RKO (cell line): ENCODE results near the gene ORMDL2.

ENCODE experiments used
- DNase-seq: peaks from one replicate; pipeline ENCODE4 v3.0.0-alpha.2; 2016; ENCODE audit warnings: low spot score

The ORMDL2 gene, protein sequence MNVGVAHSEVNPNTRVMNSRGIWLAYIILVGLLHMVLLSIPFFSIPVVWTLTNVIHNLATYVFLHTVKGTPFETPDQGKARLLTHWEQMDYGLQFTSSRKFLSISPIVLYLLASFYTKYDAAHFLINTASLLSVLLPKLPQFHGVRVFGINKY

DNA sequence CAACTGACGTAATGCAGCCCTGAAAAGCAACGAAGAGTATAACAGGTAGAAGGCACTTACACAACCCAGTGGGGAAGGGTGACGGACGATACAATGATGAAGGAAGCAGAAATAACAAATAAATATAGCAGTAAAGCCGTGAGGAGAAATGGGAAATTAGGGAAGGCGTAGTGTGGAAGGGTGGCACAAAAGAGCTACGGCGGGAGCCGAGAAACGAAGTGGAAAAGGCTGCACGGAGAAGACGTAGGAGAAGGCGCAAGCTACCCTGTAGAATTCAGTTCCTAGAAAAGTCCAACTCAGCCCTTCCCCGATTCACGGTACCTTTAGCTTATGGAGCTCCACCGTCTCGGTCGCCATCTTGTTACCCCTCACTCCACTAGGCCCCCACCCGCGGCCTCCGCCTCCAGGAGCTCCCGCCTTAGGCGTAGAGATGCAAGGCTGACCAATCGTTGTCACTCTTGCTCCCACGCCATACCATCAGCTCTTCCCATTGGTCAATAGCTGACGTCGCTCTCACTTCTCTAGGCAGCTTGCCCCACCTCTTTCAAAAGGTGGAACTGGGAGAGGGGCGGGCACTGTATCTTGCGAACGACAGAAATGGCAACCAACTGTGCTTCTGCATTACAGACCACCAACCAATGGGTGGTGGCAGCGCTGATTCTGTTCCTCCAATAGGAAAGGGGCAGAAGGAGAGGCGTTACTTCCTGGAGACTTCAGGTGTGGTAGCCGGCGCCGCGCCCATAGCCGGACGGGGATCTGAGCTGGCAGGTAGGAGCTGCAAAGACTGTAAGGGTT lies at the start of gene ORMDL2, which contains the start of gene SARNP:
ORMDL2 (plus strand) TSS at position 697 of the 795 bp plus-strand sequence. CDS start 959 bp downstream, outside the sequence.
SARNP (minus strand) TSS at position 380 of the 795 bp plus-strand sequence; CDS start at position 357, 23 bp downstream.
- peak; percentile 100 for DNase-seq

DNA sequence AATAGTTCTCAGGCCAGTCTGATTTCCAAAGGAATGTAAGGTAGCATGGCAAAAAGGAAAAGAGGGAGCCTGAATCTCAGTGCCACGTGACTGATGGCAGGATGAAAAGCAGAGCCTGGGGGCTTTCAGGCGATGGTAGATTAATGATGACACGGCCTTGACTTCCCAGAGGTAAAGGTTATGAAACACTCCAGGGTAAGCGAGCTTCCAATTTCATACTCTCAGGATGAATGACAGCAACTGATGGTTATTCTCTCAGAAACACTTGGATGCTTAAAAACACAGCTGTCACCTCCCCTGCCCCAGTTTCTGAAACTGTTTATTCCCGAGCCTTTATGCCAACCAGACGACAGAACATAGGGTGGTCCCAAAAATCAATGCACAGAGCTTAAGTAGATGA lies 46.1 kb upstream of the ORMDL2 start:
- DNase-seq, result no peak

DNA sequence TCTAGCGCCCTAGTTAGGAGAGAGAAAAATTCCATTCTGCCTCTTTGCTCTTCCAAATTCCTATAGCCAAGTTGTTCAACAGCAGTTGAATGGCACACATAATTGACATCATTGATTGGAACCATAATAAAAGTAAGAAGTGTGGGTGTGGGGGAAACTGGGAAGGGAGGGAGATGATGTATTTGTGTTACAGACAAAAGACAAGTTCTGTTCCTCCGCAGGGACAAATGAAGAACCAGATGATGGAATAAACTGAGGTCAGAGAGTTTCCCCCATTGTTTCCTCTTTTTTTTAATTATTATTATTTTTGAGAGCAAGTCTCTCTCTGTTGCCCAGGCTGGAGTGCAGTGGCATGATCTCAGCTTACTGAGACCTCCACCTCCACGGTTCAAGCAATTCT lies 40.0 kb upstream of the ORMDL2 start:
- no peak for DNase-seq

DNA sequence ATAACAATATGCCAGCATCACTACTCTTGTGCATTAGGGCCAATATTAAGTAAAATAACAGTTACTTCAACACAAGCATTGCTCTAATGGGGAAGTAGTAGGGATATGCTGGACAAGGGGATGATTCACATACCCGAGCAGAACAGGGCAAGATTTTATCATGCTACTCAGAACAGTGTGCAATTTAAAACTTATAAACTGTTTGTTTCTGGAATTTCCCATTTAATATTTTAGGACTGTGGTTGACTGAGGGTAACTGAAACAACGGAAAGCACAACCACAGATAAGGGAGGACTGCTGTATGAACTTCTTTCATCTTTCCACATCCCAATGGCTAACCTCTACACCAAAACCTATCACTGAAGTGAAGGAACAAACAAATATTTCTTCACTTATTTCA lies 37.2 kb upstream of the ORMDL2 start:
- DNase-seq, result no peak

DNA sequence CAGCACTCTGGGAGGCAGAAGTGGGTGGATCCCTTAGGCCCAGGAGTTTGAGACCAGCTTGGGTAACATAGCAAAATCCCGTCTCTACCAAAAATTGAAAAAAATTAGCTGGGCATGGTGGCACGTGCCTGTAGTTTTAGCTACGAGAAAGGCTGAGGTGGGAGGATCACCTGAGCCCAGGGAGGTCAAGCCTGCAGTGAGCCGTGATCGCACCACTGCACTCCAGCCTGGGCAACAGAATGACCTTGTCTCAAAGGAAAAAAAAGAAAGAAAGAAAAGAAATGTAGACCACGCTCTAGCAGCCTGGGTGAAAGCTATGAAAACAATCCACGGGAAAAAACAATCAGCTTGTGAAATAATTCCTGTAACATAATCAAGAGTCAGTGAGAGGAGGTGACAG lies 29.3 kb upstream of the ORMDL2 start:
- DNase-seq, result no peak

DNA sequence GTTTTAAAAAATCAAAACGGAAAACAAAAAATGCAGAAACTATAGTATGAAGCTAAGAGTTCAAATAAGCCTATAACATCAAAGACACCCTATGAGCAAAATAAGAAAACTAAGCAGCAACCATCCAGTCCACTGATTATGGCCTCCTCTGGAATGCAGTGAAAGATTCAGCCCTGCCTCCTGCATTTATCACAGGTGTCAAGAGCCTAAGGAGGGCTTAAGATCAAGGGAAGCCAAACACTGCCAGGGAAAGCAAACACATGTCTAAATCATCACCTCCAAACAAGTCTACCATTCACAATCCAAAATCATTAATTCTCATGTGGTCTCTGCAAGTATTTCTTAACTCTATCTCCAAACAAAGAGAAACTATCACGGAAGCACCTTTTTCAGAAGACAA lies 28.7 kb upstream of the ORMDL2 start:
- DNase-seq, result no peak

DNA sequence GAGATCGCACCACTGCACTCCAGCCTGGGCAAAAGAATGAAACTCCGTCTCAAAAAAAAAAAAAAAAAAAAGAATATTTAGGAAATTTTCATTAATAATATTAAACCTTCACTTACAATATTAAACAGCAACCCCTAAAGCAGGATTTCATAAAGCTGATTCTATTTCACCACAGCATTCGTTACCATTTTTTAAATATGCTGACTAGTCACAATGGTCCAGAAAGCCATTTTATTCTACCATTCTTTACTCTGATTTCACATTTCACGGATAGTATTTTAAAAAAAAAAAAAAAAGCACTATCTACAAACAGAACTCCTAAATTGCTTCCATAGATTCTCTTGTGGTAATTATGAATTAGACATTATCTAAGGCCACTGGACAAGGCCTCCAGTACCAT lies 27.9 kb upstream of the ORMDL2 start:
- DNase-seq, result no peak

DNA sequence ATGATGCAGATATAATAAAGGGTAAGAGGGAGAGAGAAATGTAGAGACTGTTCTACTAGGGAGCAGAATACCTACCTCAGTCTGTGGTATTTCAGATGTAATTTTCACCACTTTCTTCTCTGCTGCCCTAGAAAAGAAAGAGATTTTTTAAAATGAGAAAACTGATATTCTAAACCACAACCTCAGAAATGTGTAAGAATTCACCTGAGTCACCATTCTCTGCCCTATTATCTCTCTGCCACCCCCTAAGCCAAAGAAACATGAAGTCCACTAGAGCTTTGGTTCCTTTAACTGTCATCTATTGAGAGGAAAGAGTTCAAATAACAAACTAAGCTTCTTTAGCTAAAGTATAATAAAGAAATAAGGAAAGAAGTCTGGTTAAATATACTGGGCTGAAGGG lies 21.9 kb upstream of the ORMDL2 start:
- DNase-seq, result no peak

DNA sequence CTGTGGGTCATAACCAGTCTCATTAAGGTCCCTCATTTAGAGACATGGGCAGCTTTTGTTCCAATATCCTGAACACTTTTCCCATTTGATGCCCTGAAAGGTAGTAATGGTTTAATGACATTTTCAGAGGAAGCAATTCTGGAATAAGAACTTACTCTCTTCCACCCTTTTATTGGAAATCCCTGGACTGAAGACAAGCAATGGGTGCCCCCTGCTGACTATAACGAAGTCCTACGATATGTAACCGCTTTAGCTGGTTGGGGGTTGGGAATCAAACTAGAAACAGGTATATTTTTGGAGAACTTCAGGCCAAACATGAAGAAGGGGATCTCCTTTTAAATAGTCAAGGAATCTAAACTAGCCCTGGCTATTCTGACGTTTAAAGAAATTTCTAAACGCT lies 20.8 kb upstream of the ORMDL2 start:
- peak; percentile 38 for DNase-seq

DNA sequence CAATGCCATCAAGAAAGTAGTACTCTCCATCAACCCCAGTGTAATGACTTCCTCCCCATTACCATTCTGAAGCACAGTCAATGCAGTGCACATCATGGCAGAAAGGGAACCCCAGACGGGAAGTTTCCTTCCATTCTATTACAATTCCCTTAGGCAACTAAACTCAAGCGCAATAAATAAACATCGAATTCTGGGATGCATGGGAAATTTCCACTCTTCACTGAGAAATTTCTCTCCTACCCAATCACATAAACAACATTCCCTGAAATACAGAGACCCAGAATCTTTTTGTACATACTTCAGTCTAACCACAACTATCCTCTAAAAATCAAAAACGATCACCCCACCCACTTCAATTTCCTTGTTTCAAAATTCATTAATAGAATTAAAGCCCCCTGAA lies 20.3 kb upstream of the ORMDL2 start:
- DNase-seq, result no peak

DNA sequence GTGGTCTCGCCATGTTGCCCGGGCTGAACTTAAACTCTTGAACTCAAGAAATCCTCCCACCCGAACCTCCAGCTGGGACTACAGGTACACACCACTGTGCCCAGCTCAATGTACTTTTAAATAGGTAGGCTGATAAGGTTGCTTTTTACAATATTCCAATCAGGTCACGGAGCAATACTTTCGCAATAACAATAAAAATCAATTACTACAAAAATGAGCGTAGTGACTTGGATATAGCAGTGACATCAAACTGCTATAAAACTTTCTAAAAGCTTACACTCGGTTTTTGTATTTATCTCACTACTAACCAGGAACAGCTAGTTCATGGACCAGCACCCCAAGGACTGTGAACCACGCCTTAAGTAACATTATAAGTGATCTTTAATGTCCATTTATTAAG lies 10.9 kb upstream of the ORMDL2 start:
- no peak for DNase-seq

DNA sequence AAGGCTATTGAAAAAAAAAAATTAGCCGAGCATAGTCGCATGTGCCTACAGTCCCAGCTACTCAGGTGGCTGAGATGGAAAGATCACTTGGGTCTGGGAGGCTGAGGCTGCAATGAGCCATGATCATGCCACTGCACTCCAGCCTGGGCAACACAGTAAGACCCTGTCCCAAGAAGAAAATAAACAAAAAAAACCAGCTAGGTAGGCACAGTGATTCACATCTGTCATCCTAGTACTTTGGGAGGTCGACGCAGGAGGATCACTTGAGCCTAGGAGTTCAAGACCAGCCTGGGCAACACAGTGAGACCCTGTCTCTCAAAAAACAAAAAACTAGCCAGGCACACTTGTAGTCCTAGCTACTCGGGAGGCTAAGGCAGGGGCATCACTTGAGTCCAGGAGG lies 8.6 kb upstream of the ORMDL2 start:
- no peak for DNase-seq

DNA sequence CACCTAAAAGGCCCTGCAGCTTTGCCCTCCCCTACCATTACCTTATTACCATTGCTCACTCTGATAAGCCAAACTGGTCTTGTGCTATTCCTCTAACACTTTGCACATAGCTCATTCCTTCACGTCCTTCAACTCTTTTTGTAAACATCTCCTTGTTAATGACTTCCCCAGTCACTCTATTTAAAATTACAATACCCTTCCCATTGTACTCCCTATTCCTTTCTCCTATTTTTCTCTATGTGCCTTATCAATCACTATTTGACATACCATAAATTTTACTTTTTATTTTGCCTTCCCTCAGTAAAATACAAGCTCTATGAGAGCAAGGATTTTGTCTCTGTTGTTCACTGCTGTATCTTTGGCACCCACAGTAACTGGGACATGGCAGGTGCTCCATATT lies 5.8 kb upstream of the ORMDL2 start:
- no peak for DNase-seq

DNA sequence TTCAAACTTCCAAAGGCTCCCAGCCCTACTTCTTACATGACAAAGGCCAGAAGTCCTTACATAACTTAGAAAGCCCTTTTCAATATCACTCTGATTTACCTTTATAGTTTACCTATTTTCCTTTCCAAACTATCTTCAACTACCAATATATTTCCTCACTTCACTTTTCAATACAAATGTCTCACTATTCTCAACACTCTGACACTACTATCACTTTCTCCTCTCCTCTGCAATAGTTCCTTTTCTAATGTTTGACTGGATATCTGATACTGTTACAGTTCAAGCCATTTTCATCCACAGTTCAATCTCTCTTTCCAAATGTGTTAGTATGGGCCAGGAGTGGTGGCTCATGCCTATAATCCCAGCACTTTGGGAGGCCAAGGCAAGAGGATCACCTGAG lies 3.6 kb upstream of the ORMDL2 start:
- no peak for DNase-seq

DNA sequence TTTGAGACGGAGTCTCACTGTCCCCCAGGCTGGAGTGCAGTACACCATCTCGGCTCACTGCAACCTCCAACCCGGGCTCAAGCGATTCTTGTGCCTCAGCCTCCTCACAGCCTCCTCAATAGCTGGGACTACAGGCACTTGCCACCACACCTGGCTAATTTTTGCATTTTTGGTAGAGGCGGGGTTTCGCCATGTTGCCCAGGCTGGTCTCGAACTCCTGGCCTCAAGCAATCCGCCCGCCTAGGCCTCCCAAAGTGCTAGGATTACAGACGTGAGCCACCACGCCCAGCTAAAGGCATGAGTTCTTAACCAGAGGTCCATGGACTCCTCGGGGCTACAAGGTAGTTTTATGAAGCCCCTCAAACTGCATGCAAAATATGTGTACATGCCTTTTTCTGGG lies 2.4 kb upstream of the ORMDL2 start:
- no peak for DNase-seq

DNA sequence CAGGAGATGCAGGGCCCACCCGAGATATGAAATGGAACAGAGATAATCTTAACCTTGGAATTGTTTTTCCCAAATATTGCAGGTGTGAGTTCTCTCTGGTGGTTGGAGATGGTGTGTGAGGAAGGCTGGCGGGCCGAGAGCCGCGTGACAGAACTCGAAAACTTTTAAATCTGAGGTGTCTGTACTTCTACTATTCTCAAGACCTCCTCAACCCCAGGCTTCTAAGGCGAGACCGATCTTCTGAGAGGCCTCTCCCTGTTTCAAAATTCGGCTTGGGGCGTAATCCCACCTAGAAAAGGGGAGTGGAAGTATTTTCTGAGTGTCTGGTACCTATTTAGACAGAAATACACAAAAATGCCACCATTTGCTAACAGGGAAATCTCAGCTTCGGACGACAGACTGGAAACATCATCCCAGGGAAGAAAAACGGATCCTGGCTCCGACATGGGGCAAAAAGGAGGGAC lies 928 bp upstream of the ORMDL2 start:
- DNase-seq, result peak; percentile 35

DNA sequence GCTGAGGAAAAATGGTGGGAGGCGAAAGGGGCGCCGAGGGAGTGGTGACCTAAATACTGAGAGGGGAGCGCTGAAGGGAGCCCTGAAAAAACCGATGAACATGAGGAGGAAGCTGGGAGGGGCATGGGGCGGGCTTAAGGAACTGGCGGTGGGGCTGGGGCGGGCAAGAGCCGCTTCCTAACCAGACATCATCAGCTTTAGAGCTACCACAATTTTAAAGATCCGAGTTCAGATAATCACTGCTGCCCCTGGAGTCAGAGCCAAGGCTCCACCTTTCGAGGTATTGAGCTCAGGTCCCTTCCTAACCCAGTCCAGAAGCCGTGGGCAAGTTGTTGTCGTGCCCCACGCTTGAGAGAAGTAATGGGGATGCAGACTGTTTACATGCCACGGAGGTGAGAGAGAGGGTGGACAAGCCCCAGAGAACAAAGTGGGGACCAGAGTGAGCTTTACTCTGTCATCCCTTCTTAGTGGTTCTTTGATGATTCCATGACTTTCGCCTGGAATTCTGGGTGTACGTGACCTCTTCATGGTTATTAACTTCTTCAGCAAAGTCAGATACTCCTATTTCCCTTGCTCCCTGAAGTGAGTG lies 393 bp downstream of the ORMDL2 start:
- peak; percentile 26 for DNase-seq

DNA sequence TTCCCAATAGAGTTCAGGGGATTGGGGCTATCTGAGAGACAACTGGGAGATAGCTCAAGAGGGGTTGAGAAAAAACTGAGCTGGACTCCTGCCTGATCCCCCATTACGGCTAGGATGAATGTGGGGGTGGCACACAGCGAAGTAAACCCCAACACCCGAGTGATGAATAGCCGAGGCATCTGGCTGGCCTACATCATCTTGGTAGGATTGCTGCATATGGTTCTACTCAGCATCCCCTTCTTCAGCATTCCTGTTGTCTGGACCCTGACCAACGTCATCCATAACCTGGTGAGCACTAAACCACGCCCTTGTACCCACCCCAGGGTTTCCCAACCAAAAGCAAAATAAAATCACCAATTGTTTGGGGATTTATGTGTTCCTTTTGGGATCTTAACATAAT lies 1.0 kb downstream of the ORMDL2 start:
- DNase-seq, result peak; percentile 38

DNA sequence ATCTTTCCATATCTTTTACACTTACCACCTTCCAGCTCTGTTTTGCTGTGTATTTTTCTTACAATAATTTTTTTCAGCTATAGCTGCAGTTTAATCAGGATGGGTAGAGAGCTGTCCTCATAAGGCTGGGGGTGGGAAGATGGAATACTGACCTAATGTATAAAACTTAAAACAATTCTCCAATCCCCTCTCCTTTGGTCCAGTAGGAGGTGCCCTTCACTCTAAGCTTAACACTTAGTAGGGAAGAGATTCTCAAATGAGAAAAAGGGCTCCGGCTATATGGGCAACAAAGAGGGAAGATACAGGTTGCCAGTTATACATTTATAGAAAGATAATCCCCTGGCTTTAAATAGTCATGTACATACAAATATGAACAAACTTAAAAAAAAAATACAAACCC lies 2.8 kb downstream of the ORMDL2 start:
- DNase-seq, result peak; percentile 44

DNA sequence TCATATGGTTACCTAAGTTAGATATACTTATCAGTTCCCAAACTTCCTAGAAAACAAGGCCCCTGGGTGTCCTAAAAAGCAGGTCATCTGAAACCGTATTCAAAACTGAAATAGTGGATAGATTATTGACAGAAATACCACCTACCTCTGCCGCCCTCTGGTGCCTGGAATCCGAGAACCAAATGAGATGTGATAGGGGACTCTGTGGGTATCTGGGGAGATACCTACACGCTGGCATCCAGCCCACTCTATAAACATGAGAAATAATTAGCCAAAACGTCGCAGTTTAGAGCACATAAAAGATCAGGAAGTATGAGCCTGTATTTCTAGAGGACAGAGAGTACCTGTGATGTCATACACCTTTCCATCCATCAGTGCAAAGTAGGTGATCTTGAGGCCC lies 4.4 kb downstream of the ORMDL2 start:
- DNase-seq, result no peak

DNA sequence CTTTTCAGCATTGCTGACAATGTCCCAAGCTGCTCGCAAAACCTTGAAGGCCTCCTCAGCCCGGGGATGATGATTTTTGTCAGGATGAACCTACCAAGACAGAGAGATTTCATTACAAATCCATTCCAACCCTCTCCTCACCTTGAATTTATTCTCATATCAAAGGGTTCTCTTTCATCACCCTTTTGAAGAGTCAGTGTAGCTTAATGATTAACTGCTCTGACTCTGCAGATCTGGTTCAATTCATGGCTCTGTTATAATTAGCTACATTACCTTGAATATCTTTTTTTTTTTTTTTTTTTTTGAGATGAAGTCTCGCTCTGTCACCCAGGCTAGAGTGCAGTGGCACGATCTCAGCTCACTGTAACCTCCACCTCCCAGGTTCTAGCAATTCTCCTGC lies 5.6 kb downstream of the ORMDL2 start:
- no peak for DNase-seq

DNA sequence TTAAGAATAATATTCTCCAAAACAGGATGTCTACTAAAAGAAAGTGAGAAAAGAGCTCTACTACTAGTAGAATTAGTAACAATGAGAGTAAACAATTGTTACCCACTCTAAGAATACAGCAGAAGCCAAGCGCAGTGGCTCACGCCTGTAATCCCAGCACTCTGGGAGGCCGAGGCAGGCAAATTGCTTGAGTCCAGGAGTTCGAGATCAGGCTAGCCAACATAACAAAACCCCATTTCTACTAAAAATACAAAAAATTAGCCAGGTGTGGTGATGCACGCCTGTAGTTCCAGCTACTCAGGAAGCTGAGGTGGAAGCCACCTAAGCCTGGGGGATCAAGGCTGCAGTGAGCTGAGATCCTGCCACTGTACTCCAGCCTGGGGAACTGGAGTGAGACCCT lies 6.9 kb downstream of the ORMDL2 start:
- no peak for DNase-seq

DNA sequence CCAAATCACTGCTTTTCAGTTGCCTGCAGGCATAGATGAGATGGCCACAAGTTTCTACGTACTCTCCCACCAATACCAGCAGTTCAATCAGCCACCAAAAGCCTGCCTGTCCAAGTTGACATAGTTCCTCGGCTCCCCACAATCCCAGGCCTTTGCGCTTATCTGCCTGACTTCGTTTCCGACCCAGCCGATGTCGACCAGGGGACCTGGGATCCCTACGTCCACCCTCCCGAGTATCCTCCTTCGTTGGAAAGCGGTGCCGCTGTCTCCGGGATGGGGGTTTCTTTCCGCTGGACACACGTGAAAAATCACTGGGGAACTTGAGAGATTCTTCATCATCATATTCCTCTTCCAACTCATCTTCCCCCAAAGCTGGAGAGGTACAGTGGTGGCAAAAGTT lies 10.0 kb downstream of the ORMDL2 start:
- DNase-seq, result no peak
